Nephron progenitor cell (in vitro differentiated cells): ENCODE data around the gene CLNK.

Experiments
- DNase-seq: peaks from one replicate; pipeline ENCODE4 v3.0.0; 2021
- H3K27ac Mint-ChIP-seq: 2 replicates; pipeline ENCODE4 v1.8.0; 2021; ENCODE audit warnings: mild to moderate bottlenecking, moderate library complexity, mixed read lengths
- H3K27me3 Mint-ChIP-seq: 2 replicates; pipeline ENCODE4 v1.8.0; 2021; ENCODE audit warnings: mild to moderate bottlenecking, low read depth, mixed read lengths; ENCODE audit not compliant: poor library complexity
- H3K36me3 Mint-ChIP-seq: 2 replicates; pipeline ENCODE4 v1.8.0; 2021; ENCODE audit warnings: low read depth, mixed read lengths
- H3K4me1 Mint-ChIP-seq: 2 replicates; pipeline ENCODE4 v1.8.0; 2021; ENCODE audit warnings: mixed read lengths
- H3K4me3 Mint-ChIP-seq: 2 replicates; pipeline ENCODE4 v1.8.0; 2021; ENCODE audit warnings: mild to moderate bottlenecking, moderate library complexity, mixed read lengths
- H3K9me3 Mint-ChIP-seq: 2 replicates; pipeline ENCODE4 v1.8.0; 2021; ENCODE audit warnings: mild to moderate bottlenecking, moderate library complexity, mixed read lengths
- CTCF ChIP-seq: fragments of 200-600 bp; sonication (generic); IDR thresholded peaks from 2 replicates; pipeline ENCODE4 v1.5.0; 2021; ENCODE audit warnings: antibody characterized with exemption

CLNK gene

GRCh38 chr4:10722957-10723356 lies 38.4 kb upstream of the CLNK start:
- DNase-seq: no peak
- no peaks in the 10 kb centered on the region for H3K9me3 Mint-ChIP-seq
- H3K27me3 Mint-ChIP-seq: peaks cover 9% of the 10 kb centered on the region
- no peak for TF ChIP-seq CTCF
- no peaks in the 10 kb centered on the region for H3K36me3 Mint-ChIP-seq
- no peak overlapping the region for H3K27ac Mint-ChIP-seq
- no peak overlapping the region for H3K4me3 Mint-ChIP-seq
- peaks cover 5% of the 10 kb centered on the region for H3K4me1 Mint-ChIP-seq

- Mint-ChIP-seq H3K27ac (no peak overlapping the region), H3K36me3 (no peaks in the 10 kb centered on the region), H3K27me3 (peaks cover 9% of the 10 kb centered on the region), H3K9me3 (no peaks in the 10 kb centered on the region), H3K4me1 (peaks cover 5% of the 10 kb centered on the region), H3K4me3 (no peak overlapping the region)
- TF ChIP-seq CTCF: no peak
- no peak for DNase-seq
These were observed 37.0 kb upstream of the CLNK start for GRCh38 chr4:10721616-10722015.

- Mint-ChIP-seq H3K4me1 (peaks cover 10% of the 10 kb centered on the region), H3K9me3 (peaks cover 24% of the 10 kb centered on the region), H3K4me3 (no peak overlapping the region), H3K27ac (no peak overlapping the region), H3K27me3 (peaks cover 7% of the 10 kb centered on the region), H3K36me3 (no peaks in the 10 kb centered on the region)
- DNase-seq: no peak
- TF ChIP-seq CTCF: no peak
These were observed 31.6 kb upstream of the CLNK start for GRCh38 chr4:10716163-10716562.

GRCh38 chr4:10715696-10716095 lies 31.1 kb upstream of the CLNK start:
- Mint-ChIP-seq H3K27ac (peak overlapping the region; percentile 78), H3K4me3 (no peak overlapping the region), H3K27me3 (peaks cover 7% of the 10 kb centered on the region), H3K9me3 (peaks cover 24% of the 10 kb centered on the region), H3K36me3 (no peaks in the 10 kb centered on the region), H3K4me1 (peaks cover 10% of the 10 kb centered on the region)
- no peak for TF ChIP-seq CTCF
- no peak for DNase-seq

- H3K9me3 Mint-ChIP-seq: peaks cover 24% of the 10 kb centered on the region
- DNase-seq: no peak
- TF ChIP-seq CTCF: no peak
- peaks cover 10% of the 10 kb centered on the region for H3K4me1 Mint-ChIP-seq
- peaks cover 7% of the 10 kb centered on the region for H3K27me3 Mint-ChIP-seq
- no peaks in the 10 kb centered on the region for H3K36me3 Mint-ChIP-seq
- H3K4me3 Mint-ChIP-seq: no peak overlapping the region
- H3K27ac Mint-ChIP-seq: no peak overlapping the region
These were observed 30.6 kb upstream of the CLNK start for GRCh38 chr4:10715135-10715534.

GRCh38 chr4:10713591-10713990 lies 29.0 kb upstream of the CLNK start:
- Mint-ChIP-seq H3K27me3 (peaks cover 3% of the 10 kb centered on the region), H3K36me3 (no peaks in the 10 kb centered on the region), H3K4me1 (peaks cover 10% of the 10 kb centered on the region), H3K4me3 (no peak overlapping the region), H3K27ac (no peak overlapping the region), H3K9me3 (peaks cover 28% of the 10 kb centered on the region)
- no peak for TF ChIP-seq CTCF
- DNase-seq: no peak
